OCI-M2 (cell line): ENCODE results near the gene DDX56.
"Not testable (repeated sequence)": the region's sequence is repeated elsewhere in the genome, so short reads cannot be mapped to it uniquely, and the experiment has no call there.

Experiments
- DNase-seq: peaks from one replicate; lab custom pipeline; 2025; ENCODE audit not compliant: unreplicated experiment; lab: John Stamatoyannopoulos, UW

DDX56 gene

DNA sequence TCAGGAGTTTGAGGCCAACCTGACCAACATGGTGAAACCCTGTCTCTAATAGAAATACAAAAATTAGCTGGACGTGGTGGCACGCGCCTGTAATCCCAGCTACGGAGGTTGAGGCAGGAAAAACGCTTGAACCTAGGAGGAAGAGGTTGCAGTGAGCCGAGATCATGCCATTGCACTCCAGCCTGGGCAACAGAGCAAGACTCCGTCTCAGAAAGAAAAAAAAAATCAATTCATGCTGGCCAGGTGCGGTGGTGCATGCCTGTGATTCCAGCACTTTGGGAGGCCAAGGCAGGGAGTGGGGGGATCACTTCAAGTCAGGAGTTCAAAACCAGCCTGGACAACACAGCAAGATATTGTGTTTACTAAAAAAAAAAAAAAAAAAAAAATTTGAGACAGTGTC lies 23.5 kb upstream of the DDX56 start:
- DNase-seq, result not testable (repeated sequence)

DNA sequence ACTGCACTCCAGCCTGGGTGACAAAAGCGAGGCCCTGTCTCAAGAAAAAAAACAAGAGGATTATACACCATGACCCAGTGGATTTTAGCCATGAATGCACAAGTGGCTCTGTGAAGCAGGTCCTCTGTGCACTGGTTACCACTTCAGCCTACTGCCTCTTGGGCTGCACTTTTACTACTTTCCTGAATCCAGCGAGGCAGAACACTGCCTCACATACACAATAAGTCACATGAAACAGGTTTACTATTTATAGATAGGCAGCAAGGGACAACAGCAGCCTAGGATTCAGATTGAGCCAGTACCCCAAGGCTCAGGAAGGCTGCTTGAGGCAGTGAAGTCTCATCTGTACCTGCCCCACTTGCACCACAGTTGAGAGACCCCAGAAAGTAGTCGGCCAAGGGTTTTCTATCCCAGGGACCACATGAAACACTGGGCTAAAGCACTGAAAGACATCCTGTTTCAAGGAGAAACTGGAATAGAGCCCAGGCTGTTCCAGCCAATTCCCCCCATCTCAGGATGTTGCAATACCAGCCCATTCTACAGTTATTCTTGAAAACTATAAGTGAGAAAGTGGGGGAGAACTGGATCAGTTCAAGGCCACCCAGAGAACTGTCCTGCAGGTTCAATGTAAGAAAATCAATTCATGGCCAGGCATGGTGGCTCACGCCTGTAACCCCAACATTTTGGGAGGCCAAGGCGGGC lies 22.4 kb upstream of the DDX56 start:
- DNase-seq, result no peak

DNA sequence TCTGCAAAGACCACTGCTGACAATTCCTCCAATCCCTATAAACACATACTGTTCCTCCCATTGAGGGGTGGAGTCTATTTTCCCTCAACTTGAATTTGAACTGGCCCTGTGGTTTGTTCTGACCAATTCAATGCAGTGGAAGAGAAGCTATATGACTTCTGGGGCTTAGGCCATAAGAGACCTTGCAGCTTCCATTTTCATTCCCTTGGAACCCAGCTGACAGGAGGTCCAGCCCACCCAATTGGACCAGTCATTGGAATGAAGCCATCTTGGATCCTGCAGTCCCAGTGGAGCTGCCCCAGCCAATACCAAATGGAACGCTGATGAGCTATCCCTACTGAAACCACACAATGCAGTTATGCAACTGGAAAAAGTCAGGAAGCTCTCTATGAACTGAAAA lies 17.2 kb upstream of the DDX56 start:
- DNase-seq, result no peak

DNA sequence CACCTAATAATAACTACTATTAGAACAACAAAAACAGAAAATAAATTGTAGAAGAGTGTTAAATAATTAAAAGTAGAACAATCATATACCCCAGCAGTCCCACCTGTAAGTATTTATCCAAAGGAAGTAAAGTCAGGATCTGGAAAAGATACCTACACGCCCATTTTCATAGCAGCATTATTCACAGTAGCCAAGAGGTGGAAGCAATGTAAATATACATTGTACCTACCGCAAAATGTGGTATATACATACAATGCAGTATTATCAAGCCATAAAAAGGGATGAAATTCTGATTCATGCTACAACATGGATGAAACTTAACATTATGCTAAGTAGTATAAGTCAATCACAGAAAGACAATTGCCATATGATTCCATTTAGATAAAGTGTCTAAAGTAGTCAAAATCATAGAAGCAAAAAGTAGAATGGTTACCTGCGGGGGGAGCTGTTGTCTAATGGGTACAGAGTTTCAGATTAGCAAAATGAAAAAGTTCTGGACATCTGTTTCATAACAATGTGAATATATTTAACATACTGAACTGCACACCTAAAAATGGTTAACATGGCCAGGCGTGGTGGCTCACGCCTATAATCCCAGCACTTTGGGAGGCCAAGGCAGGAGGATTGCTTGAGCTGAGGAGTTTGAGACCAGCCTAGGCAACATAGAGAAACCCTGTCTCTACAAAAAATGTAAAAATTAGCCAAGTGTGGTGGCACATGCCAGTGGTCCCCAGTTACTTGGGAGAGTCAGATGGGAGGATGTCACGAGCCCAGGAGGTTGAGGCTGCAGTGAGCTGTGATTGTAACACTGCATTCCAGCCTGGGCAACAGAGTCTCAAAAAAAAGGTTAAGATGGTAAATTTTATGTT lies 14.4 kb upstream of the DDX56 start:
- DNase-seq, result no peak

DNA sequence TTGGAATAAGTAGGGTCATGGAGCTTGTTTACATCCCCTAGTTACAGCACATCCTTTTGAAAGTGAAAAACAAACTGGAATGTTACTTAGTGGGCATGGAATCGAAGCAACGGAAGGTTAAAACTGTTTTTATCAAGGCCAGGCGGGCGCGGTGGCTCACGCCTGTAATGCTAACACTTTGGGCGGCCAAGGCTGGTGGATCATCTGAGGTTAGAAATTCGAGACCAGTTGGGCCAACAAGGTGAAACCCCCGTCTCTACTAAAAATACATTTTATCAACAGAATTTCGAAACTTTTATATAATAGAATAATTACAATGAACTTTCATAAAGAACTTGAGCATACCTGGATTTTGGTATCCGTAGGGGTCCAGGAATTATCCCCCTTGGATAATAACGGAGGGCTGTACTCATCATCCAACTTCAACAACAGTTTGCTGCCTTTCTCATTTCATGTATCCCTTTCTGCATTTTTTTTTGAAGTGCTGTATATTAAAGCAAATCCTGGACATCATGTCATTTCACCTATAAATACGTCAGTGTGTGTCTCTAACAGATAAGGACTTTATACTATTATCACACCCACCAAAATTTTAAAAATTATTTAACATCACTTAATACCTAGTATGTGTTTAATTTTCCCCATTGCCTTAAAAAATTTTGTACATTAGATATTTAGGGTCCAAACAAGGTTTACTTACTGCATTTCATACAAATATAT lies 9.6 kb upstream of the DDX56 start:
- no peak for DNase-seq

DNA sequence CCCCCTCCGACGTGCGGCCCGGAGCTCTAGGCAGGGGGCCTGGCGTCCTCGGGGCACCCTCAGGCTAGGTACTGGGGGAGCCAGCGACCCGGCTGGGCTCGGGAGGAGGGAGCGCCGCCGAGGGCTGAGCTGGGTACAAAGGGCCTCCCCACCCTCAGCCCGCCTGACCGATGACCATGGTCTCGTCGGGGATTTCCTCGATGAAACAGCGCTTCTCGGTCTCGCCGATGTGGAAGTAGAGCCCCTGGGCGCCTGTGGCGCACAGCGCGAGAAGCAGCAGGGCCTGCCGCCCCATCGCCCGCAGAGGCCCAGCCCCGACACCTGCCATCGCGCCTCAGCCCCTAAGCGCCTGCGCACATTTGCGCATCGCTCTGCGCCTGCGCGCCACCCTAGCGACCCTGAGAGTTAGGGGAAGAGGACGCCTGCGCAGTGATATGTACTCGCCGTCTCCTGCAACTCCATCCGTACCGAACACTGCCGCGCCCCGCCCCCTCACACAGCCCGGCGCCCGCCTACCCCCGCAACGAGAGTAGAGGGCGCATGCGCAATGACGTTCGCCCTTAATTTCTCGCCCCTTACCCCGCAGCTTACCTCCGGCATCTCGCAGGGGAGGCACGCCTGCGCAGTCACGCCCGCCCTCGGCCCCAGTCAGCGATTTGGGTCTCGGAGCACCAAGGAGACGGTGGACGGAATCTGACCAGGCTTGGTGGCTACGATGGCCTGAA lies 8.3 kb upstream of the DDX56 start, which contains the start of gene TMED4:
TSS of gene TMED4 (minus strand) at position 353 of the 725 bp plus-strand sequence. CDS start at position 328, 25 bp downstream.
- DNase-seq, result peak; percentile 71

DNA sequence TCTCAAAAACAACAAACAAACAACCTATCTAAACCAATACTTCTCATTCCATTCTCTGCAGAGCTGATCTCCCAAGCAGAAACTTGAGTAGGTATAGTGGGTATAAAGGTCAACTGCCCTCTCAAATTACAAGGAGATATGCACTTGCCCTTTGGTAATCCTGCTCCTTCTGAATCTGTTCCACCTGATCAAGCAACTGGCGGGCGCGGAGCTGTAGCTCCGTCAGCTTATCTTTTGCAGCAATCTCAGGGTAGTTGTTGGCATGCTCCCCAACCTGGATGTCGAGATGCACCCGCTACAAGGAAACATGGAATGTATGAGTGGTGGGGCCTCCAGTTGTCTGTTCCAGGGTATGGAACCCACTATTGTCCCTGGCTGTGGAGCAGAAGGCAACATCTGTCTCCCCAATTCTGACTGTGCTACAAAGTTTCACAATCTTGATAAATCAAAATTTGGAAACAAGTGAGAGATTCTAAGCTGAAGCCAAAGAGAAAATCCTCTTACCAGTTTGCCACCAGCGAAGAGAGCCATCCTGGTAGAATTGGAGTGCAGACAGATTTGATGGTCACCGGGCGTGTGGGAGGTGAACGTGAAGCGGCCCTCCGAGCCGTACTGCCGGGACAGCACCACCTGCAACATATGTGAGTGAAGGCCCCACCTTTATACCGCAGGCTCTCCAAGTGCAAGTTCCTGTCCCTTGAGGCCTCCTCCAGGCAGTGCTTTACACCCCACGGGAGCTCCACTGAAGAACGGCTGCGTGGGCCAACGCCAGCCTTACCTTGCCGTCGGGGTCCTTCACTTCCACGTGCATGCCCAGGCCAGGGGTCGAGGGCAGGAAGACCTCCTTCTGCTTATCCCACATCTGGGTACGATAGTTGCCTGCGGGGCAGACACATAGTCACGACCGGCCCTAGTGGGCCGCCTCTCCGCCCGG lies 7.5 kb upstream of the DDX56 start:
- DNase-seq, result no peak

DNA sequence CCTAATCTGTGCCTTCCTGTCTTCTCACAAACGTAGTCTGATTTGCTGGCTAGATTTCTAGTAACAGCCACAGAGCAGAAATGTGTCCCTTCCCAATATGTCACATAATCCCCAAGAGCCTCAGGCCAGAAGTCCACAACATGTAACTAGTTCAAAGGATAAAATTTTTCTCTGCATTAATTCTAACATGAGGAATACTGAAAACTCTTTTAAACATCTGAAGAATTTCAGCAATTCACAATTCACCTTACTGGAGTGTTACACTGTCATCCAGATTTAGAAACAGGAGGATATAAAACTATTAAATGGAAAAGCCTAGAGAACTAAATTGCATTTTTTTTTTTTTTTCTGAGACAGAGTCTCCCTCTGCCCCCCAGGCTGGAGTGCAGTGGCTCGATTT lies 2.5 kb upstream of the DDX56 start:
- DNase-seq, result no peak

DNA sequence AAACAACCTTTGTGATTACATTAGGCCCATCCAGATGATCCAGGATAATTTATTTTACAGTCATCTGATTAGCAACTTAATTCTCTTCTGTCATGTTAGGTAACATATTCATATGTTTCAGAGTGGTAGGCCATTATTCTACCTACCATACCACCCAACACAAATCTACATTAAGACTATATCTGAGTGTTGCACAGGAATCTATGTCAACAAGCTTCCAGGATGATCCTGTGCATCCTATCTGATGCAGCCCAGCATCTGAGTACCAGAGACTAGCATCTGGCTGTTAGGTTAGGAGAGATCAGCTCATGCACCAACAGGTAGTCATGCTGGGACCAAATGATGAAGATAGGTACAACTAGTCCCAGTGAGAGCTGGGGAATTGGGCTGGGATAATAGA lies 1.3 kb upstream of the DDX56 start:
- DNase-seq, result no peak

DNA sequence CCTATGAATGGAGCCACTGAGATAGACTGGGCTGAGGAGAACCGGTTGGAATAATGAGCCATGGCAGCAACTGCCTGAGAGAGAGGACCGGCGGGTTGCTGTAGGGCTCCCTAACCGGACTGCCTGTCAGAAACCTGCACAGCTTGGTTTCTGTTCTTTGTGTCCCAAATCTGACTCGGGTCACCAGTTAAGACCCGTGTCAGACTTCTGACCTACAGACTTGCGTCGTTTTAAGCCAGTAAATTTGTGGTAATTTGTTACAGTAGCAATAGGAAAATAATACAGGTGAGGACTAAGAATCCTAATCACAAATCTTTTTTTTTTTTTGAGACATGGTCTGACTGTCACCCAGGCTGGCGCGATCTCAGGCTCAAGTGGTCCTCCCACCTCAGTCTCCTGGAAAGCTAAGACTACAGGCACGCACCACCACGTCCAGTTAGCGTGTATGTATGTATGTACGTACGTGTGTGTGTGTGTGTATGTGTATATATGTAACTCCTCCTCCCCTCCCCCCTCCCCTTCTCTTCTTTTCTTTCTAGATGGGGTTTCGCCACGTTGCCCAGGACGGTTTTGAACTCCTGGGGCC lies 672 bp upstream of the DDX56 start:
- no peak for DNase-seq

DNA sequence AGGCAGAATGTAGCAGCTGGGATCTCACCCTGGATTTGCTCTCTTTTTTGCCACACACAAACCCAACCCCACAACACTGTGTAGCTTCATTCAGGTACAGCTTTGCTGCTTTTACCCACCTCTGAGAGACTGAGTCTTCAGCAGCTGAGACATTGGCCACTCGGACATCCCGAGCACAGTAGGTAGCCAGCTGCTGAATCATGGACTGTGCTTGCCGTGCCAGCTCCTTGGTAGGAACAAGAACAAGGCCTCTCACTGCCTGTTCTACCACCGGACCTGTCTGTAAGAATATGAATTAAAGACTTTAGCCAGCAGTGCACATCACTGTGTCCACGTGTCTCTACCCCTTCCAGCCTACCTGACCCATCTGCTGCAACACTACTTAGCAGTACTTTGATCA lies 937 bp downstream of the DDX56 start:
- no peak for DNase-seq

DNA sequence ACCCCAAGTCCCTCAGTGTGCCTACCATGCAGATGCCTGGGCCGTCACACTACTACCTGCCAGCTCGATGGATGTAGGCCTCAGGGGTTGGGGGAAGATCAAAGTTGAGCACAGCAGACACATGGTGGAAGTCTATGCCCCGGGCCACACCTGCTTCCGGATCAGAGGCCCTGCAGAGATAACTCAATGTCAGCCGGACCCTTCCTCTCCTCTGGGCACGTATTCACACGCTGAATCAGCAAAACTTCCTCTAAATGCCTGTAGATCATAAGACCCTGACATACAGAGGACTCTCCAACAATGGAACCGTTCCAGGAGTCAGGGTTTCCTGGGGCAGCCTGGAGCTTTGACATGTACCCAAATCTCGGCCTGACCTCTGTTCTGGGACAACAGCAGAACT lies 3.7 kb downstream of the DDX56 start:
- DNase-seq, result no peak

DNA sequence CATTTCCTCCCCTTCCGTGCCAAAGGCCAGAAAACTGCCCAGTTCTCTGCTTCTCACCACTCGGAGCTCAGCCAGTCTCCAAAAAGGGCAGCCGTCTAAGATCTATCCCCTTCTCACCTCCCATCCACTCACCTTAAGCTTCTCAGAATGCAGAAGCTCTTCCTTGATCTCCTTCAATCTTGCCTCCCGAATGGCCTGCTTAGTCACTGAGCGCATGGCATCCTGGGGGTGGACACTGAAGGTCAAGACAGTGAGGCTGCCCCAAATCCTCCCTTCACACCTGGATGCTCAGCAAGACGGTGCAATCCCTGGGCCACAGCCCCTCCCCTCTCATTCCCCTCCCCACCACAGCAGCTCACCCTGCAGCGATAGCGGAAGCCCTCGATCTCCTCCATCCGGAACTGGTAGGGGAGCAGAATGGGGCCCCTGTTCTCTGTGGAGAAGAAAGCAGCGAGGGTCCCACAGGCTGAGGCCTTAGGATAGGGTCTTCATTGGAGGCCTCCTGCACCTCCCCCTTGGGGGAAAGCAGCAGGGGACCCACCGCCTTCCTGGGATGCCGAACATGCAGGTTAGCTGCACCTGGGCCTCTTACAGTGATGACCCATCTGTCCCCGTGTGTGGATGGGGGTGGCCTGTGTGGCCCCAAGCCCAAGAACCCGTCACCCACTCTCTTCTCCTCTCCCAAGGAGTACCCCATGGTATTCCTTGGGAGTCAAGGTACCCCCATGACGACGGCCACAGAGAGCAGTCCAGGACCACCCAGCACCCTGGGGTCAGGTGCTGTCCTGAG lies 4.7 kb downstream of the DDX56 start:
- DNase-seq, result no peak

DNA sequence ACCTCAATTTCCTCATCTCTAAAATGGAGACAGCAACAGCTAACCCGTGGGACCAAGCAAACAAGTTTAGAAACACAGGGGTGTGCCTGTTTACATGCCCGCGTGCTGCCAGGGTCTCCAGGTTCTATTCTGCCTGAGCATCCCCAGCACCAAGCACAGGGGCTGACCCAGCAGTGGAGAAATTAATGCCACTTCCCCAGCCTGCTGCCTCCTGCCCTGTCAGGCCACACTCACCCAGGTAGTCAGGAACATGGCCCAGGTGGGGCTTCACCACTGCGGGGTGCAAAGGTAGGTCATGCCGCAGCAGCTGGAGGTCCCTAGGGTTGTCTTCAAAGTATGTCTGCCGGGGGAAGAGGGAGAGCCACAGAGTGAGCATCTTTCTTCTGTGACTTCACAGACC lies 5.8 kb downstream of the DDX56 start:
- no peak for DNase-seq

DNA sequence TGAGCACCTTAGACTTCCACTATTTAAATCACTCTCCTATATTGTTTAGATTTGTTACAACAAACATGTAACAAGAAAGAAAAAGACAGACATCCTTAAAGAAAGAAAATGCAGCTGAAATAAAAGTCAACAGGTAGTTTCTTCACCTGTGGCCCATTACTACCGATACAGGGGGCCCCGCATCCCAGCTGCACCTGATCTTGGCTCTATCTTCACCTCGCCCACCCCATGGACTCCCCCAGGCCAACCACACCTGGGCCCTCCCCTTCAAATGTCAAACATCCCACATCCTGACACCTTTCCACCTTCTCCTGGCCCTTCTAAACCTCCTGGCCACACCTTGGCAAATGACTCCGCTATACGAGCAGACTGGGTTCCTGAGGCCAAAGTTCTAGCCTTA lies 7.0 kb downstream of the DDX56 start:
- DNase-seq, result no peak

DNA sequence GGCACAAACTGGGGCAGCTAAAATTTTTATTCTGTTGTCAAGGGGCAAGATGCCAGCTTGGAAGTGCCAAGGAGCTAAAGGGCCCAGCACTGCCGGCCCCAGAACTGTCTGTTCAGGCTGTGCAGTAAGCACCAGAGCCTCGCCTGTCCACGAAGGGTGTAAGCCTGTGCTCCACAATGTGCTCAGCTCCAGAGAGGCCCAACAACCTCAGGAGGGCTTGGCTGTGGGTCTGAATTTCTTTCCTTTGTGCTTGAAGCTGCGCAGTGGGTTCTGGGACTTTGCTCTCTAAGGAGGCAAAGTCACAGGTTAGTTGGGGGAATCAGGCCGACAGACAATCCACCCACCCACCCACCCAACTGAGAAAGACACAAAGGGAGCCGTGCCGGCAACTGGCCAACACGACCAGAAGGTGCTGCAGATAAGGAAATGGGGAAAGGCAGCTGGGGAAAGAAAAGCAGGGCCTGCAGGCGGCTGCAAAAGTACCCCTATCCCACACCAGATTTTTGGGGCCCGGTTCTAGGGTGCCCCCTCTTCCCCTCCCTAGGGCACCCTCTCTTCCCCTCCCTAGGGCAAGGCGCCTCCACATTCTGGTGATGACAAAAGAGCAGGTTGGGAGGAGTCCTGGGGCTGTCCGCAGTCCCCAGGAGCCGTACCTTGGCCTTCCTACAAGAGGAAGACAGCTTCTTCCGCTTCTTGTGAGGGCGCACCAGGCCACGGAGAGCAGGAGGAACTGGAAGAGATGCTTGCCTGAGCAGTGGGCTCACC lies 7.7 kb downstream of the DDX56 start:
- DNase-seq, result no peak

DNA sequence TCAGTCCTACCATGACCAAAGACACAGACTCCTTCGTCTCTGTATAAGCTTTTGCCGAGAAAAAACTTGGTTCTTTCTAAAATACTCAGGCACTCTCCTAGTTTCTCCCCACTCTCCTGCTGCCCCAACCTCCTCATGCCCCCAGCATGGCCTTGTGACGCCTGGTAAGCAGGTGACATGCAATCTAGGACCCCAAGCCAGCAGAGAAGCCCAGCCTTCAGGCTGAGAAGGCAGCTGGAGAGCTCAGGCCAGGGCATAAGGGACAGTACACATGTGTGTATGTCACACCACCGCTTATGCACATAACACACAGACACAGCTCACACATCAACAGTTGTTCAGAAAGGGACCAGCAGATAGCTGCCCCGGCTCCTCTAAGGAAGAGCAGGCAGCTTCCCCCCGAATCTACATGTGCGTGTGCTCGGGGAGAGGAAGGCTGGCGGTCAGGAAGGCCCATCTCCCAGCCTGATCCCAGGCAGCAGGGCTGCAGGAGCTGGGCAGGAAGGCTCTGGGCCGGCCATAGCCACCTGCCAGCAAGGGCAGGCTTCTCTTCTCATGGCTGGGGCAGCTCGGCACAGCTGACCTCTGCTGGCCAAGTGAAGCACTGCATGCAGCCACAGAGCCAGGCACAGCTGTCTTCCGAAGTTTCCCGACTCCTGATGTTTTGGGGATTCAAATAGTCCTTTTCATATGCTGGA lies 8.5 kb downstream of the DDX56 start:
- DNase-seq, result no peak

DNA sequence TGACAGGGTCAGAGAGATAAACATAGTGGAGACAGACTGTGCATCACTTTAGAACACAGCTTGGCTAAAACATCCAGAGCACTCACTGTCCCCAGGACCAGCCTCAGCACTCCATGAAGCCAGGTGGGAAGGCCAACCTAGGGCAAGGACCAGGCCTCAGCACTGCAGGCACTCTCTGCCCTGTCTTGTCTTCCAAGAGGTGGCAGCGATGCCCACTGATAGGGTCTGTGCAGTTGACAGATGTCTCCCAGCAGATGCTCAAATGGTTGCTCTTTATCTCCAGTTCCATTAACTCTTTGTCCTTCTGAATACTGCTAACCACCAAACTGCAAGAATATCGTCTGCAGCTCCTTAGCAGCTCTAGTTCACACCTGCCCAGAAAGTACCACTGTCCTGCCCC lies 9.1 kb downstream of the DDX56 start:
- DNase-seq, result no peak
